Gastrocnemius medialis (tissue), 4 donors: Measurements from ENCODE around the gene CDPF1. TPM values are rescaled to one million over a fixed set of nuclear protein-coding genes. Genes with fewer than 3 reads are reported as not detected.
A peak's percentile ranks its signal among the peaks of the same experiment; 100 is the strongest.

Experiments used
- ATAC-seq, 2 donors: fragments of 150-250 bp; one replicate each; pipeline ENCODE4 v1.9.1; 2016
- DNase-seq, 2 donors: peaks; one replicate each; pipeline ENCODE4 v3.0.0-alpha.2; 2019
- H3K27ac ChIP-seq, 4 donors: fragments of 200-600 bp; sonication (generic); 1 replicate in 1 of 4; 2 replicates in 3 of 4; pipeline ENCODE4 v1.5.1; 2016 to 2018; ENCODE audit warnings: mild to moderate bottlenecking in 2 of 4, moderate library complexity in 1 of 4
- H3K27me3 ChIP-seq, 3 donors: fragments of 200-600 bp; sonication (generic) in 2 of 3; 1 replicate in 1 of 3; 2 replicates in 2 of 3; pipeline versions ENCODE4 v1.5.1 to v1.6.0; 2016 to 2019; ENCODE audit warnings: mild to moderate bottlenecking in 1 of 3, moderate library complexity in 1 of 3
- H3K36me3 ChIP-seq, 2 donors: fragments of 200-600 bp; sonication (generic) in 1 of 2; one replicate each; pipeline ENCODE4 v1.5.1; 2017 to 2018
- H3K4me1 ChIP-seq, 2 donors: fragments of 200-600 bp; sonication (generic) in 1 of 2; one replicate each; pipeline ENCODE4 v1.5.1; 2016 to 2017; ENCODE audit warnings: mild to moderate bottlenecking in 2 of 2
- H3K4me3 ChIP-seq, 4 donors: fragments of 200-600 bp; sonication (generic) in 3 of 4; 1 replicate in 1 of 4; 2 replicates in 3 of 4; pipeline ENCODE4 v1.5.1; 2016 to 2019; ENCODE audit warnings: mild to moderate bottlenecking in 2 of 4
- H3K9me3 ChIP-seq, 3 donors: fragments of 200-600 bp; sonication (generic) in 2 of 3; 1 replicate in 1 of 3; 2 replicates in 2 of 3; pipeline ENCODE4 v1.5.1; 2016 to 2019
- POLR2A ChIP-seq, 2 donors: fragments of 450-650 bp; IDR thresholded peaks; one replicate each; pipeline ENCODE4 v1.6.1; 2017; ENCODE audit warnings: antibody characterized with exemption in 2 of 2, mild to moderate bottlenecking in 2 of 2, moderate library complexity in 2 of 2
- in situ Hi-C, 4 donors: fragments of 200-750 bp; cut with MboI; loops; one replicate each; pipeline versions ENCODE4 v1.15.0 to v1.8.0; 2017; ENCODE audit warnings: low sequenced_read_pairs in 4 of 4
- intact Hi-C: fragments of 100-400 bp; cut with DNase I; formaldehyde crosslinking; loops from one replicate; pipeline ENCODE4 v1.15.1; 2023; ENCODE audit warnings: low total_unique reads
- total RNA-seq, 4 donors: library from RNA; depleted of rRNA; stranded (reverse); fragments of >200 nt; gene quantifications; one replicate each; pipeline versions ENCODE4 v1.1.0 to v1.2.3, GENCODE V29; 2016
- TF ChIP-seq, protein P1 (sequence below), 5 experiments: fragments of 450-650 bp in 3 of 5; fragments of 200-600 bp in 2 of 5; sonication (generic) in 2 of 5; IDR thresholded peaks in 4 of 5; conservative IDR thresholded peaks in 1 of 5; 1 replicate in 4 of 5; 2 replicates in 1 of 5; pipeline ENCODE4 v1.5.1; 2016 to 2019; ENCODE audit warnings: antibody characterized with exemption in 5 of 5, mild to moderate bottlenecking in 3 of 5, moderate library complexity in 3 of 5

CDPF1 gene
- total RNA-seq, 4 donors from 2014 or later: 6.3 to 18.8 (median 12.5) TPM

DNA sequence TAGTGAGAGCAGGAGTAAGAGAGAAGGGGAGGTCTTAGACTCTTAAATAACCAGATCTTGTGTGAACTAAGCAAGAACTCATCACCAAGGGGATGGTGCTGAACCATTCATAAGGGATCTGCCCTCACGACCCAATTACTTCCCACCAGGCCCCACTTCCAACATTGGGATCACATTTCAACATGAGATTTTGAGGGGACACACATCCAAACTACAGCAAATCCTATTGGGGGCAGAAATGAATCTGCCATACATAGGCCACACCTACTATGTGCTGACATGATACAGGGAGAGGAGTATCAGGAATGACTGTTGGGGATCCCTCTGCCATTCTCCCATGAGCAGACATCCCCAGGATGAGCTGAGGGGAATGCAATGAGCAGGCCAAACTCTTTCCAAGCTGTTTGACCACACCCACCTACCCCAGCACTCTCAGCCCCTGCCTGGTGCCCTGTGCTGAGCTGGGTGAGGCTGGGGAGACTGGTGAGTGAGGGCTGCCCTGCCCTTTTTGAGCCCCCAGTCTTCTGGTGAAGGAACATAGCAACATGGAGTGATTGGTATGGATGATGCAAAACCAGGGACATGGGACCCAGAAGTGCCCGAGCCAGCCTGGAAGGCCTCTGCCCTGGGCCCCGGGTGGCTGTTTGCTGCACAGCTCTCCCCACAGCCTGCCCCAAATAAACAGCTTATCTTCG lies 45.3 kb upstream of the CDPF1 start:
- intact Hi-C loops (no loop called here), in situ Hi-C loops (no loop called here)
- TF ChIP-seq POLR2A (IDR thresholded peaks at IDR 0.05): no peak
- TF ChIP-seq, protein P1, sequence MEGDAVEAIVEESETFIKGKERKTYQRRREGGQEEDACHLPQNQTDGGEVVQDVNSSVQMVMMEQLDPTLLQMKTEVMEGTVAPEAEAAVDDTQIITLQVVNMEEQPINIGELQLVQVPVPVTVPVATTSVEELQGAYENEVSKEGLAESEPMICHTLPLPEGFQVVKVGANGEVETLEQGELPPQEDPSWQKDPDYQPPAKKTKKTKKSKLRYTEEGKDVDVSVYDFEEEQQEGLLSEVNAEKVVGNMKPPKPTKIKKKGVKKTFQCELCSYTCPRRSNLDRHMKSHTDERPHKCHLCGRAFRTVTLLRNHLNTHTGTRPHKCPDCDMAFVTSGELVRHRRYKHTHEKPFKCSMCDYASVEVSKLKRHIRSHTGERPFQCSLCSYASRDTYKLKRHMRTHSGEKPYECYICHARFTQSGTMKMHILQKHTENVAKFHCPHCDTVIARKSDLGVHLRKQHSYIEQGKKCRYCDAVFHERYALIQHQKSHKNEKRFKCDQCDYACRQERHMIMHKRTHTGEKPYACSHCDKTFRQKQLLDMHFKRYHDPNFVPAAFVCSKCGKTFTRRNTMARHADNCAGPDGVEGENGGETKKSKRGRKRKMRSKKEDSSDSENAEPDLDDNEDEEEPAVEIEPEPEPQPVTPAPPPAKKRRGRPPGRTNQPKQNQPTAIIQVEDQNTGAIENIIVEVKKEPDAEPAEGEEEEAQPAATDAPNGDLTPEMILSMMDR (IDR thresholded peaks at IDR 0.05 in 4 of 5, conservative IDR thresholded peaks at IDR 0.05 in 1 of 5): no peak
- Histone ChIP-seq H3K36me3 (peaks cover 0 to 16% of the 10 kb centered on the region in 2 donors), H3K4me3 (peak overlapping the region in 3 of 4 donors; percentile 59 to 82 (median 74)), H3K4me1 (peaks cover 15 to 20% of the 10 kb centered on the region in 2 donors), H3K27me3 (no peaks in the 10 kb centered on the region), H3K27ac (peak overlapping the region; percentile 87 to 92 (median 88)), H3K9me3 (no peaks in the 10 kb centered on the region)
- no peak for DNase-seq
- ATAC-seq: no peak

DNA sequence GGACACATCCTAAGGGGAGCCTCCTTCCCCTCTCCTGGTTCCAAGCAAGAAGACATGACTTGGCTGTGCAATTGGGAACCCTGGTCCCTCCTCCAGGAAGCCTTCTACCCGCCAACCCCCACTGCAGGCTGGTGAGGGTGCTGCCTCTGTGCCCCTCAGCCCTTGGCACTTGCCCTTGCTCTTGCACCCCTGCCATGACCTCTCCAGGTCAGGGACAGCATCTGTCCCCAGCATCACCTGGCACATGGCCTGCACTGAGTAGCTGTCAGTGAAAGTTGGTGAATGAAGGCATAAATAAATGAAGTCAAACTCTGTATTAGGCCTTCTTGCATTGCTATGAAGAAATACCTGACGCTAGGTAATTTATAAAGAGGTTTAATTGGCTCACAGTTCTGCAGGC lies 44.7 kb upstream of the CDPF1 start:
- Histone ChIP-seq H3K27ac (no peak overlapping the region), H3K4me1 (peaks cover 18 to 23% of the 10 kb centered on the region in 2 donors), H3K4me3 (no peak overlapping the region), H3K36me3 (peaks cover 0 to 16% of the 10 kb centered on the region in 2 donors), H3K9me3 (no peaks in the 10 kb centered on the region), H3K27me3 (no peaks in the 10 kb centered on the region)
- in situ Hi-C loops: no loop called here
- ATAC-seq (no peak), DNase-seq (no peak)
- TF ChIP-seq, protein P1 (IDR thresholded peaks at IDR 0.05 in 4 of 5, conservative IDR thresholded peaks at IDR 0.05 in 1 of 5): no peak
- TF ChIP-seq POLR2A (IDR thresholded peaks at IDR 0.05): no peak
- intact Hi-C loops: no loop called here

DNA sequence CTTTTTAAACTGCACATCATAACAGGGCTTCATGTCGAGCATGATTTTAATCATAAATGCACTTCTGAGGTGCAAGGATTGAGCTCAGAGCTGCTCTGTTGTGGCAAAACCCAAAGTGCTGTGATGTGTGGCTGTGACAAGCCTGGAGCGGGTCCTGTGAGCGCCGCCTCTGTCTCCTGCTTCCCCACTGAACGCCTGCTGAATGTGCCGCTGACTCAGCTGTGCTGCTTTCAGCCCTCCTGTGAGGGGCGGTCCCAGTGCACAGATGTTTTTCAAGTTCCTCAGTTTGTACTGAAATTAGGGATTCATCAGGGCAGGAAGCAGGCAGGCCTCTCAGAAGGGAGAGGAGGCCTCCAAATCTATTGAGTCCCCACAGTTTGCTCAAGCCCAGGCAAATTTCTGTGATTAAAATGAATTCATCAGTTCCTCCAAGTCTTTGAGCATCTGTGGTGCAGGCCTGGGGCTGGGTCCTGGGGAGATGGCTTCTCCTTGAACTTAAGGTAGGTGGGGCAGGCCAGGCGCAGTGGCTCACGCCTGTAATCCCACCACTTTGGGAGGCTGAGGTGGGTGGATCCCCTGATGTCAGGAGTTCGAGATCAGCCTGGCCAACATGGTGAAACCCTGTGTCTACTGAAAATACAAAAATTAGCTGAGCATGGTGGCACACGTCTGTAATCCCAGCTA lies 43.6 kb upstream of the CDPF1 start:
- Histone ChIP-seq H3K36me3 (peaks cover 0 to 16% of the 10 kb centered on the region in 2 donors), H3K4me3 (no peak overlapping the region), H3K4me1 (peaks cover 18 to 26% of the 10 kb centered on the region in 2 donors), H3K9me3 (no peaks in the 10 kb centered on the region), H3K27ac (peak overlapping the region in 2 of 4 donors; percentile 22 to 32), H3K27me3 (no peaks in the 10 kb centered on the region)
- in situ Hi-C loops (no loop called here), intact Hi-C loops (no loop called here)
- TF ChIP-seq, protein P1 (IDR thresholded peaks at IDR 0.05 in 4 of 5, conservative IDR thresholded peaks at IDR 0.05 in 1 of 5): no peak
- TF ChIP-seq POLR2A (IDR thresholded peaks at IDR 0.05): peak in 1 of 2 donors; percentile 14
- DNase-seq (peak; percentile 43 to 48), ATAC-seq (no peak)

DNA sequence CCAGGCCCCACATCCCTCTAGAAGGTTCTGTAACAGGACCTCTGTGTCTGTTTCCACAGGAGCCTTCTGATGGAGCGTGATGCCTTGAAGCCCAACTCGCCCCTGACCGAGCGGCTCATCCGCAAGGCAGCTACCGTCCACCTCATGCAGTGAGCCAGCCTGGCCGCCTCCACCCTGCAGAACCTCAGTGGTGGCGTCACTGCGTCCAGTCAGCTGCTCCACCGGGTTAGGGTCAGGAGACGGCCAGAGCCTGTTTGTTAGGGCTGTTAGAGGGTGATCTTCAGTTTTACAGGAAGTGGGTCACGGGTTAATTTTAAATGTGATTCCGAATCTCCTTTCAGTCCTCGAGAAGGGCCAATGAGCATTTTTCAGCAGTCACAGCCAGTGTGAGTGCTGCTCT lies 42.6 kb upstream of the CDPF1 start:
- Histone ChIP-seq H3K4me3 (no peak overlapping the region), H3K27me3 (no peaks in the 10 kb centered on the region), H3K27ac (peak overlapping the region in 2 of 4 donors; percentile 22 to 32), H3K4me1 (peaks cover 18 to 28% of the 10 kb centered on the region in 2 donors), H3K36me3 (peaks cover 0 to 16% of the 10 kb centered on the region in 2 donors), H3K9me3 (no peaks in the 10 kb centered on the region)
- ATAC-seq: no peak
- intact Hi-C loops: no loop called here
- no peak for DNase-seq
- in situ Hi-C loops: no loop called here
- TF ChIP-seq POLR2A (IDR thresholded peaks at IDR 0.05): no peak
- TF ChIP-seq, protein P1 (IDR thresholded peaks at IDR 0.05 in 4 of 5, conservative IDR thresholded peaks at IDR 0.05 in 1 of 5): no peak
